ENCODE results near the gene VWA8. TPM values are rescaled to one million over a fixed set of nuclear protein-coding genes. Genes with fewer than 3 reads are reported as not detected.

The VWA8 gene
- total RNA-seq, 1 donor from 2014 or later: 15.8 TPM

DNA sequence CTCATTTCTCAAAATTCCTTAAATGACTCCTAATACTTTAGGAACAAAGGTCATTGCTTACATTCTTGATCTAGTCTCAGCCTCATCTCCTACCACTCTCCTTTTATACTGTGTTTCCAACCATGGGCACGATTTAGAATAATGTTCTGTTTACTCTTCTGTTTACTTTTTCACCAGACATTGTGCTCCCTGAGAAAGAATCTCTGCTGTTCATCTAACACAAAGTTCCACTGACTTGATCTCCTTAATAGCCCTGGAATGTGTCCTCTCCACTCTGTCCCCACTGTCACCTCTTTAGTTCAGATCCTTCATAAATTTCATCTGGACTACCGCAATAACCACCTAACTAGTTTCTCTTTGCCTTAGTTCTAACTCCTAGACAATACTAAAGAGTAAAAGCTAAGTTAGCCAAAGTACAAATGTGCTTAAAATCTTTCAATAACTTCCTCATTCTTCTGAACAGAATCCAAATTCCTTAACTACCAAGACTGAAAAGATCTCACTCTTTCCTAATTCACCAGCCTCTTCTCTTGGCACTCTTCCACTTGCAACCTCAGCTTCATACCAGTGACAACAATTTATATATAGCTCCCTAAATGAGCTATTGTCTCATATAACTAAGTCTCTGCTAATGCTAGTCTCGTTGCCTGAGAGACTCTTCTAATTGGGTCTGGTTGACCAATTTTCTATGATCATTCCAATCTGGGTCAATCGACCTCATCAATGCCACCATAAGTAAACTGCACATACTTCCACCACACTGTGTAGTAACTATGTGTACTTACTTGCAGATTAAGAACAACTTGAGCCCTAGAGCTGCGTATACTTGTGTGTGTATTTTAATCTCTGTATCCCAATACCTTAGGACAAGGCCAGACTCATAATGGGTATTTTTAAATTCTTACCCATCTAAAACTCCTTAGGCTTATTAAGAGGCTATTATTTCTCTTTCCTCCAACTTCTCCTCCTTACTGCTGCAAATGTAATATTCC, 179.9 kb downstream of the VWA8 start:
- TF ChIP-seq, protein P1, sequence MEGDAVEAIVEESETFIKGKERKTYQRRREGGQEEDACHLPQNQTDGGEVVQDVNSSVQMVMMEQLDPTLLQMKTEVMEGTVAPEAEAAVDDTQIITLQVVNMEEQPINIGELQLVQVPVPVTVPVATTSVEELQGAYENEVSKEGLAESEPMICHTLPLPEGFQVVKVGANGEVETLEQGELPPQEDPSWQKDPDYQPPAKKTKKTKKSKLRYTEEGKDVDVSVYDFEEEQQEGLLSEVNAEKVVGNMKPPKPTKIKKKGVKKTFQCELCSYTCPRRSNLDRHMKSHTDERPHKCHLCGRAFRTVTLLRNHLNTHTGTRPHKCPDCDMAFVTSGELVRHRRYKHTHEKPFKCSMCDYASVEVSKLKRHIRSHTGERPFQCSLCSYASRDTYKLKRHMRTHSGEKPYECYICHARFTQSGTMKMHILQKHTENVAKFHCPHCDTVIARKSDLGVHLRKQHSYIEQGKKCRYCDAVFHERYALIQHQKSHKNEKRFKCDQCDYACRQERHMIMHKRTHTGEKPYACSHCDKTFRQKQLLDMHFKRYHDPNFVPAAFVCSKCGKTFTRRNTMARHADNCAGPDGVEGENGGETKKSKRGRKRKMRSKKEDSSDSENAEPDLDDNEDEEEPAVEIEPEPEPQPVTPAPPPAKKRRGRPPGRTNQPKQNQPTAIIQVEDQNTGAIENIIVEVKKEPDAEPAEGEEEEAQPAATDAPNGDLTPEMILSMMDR (IDR thresholded peaks at IDR 0.05): no peak
- no peak for DNase-seq (ENCODE audit: extremely low spot score, unreplicated experiment)
- no peaks in the 10 kb centered on the region for H3K4me1 Mint-ChIP-seq (ENCODE audit: unreplicated experiment)
- peaks cover under 1% of the 10 kb centered on the region for H3K36me3 Mint-ChIP-seq (ENCODE audit: unreplicated experiment)
- H3K9me3 Mint-ChIP-seq (ENCODE audit: unreplicated experiment): no peaks in the 10 kb centered on the region
- H3K4me3 Mint-ChIP-seq (ENCODE audit: unreplicated experiment): no peak overlapping the region
- H3K27me3 Mint-ChIP-seq (ENCODE audit: unreplicated experiment): no peaks in the 10 kb centered on the region
- no peak overlapping the region for H3K27ac Mint-ChIP-seq (ENCODE audit: unreplicated experiment)

DNA sequence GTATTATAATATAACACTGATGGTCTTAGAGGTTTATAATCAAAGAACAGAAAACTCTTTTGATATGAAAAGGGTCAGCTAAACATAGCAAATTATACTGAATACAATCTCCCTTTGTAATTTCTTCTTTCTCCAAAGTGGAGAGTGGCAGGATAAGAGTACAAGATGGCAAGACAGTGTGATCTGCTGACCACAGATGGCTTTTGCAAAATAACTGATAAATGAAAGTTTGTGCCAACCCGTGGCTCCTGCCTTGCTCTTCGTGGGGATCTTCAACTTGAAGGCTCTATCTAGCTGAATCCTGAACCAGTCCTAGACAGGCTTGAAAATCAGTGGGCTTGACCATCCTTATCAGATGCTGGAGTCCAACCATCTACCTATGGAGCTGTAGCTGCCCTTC, 185.7 kb downstream of the VWA8 start:
- TF ChIP-seq, protein P1 (IDR thresholded peaks at IDR 0.05): no peak
- H3K36me3 Mint-ChIP-seq (ENCODE audit: unreplicated experiment): peaks cover 6% of the 10 kb centered on the region
- no peak overlapping the region for H3K4me3 Mint-ChIP-seq (ENCODE audit: unreplicated experiment)
- H3K4me1 Mint-ChIP-seq (ENCODE audit: unreplicated experiment): no peaks in the 10 kb centered on the region
- no peak for DNase-seq (ENCODE audit: extremely low spot score, unreplicated experiment)
- H3K9me3 Mint-ChIP-seq (ENCODE audit: unreplicated experiment): no peaks in the 10 kb centered on the region
- H3K27ac Mint-ChIP-seq (ENCODE audit: unreplicated experiment): no peak overlapping the region
- H3K27me3 Mint-ChIP-seq (ENCODE audit: unreplicated experiment): no peaks in the 10 kb centered on the region

DNA sequence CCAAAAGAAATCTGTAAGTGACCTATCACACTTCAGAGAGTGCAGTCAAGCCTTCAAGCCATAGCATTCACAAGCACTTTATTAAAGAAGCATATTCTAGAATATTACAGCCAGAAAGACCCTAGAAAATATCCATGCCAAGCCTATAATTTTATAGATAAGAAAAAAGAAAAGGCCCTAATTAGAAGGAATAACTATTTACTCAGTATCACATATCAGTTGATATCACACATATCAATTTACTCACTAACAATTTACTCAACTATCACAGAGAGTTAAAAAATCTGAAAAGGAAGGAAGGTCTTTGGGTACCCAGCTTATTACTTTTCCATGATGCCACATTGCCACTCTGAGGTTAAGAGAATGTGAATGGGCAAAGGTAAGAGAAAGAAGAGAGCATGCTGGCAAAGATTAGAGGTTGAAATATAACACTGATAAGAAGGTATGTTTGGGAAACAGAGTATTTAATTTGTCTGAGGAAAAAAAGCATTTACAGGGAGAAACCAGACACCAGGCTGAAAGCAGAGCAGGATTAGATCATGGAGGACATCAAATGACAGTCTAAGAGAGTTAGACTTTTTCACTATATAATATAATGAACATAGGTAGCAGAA, 186.2 kb downstream of the VWA8 start:
- H3K27ac Mint-ChIP-seq (ENCODE audit: unreplicated experiment): no peak overlapping the region
- H3K36me3 Mint-ChIP-seq (ENCODE audit: unreplicated experiment): peaks cover 6% of the 10 kb centered on the region
- DNase-seq (ENCODE audit: extremely low spot score, unreplicated experiment): no peak
- no peak overlapping the region for H3K4me3 Mint-ChIP-seq (ENCODE audit: unreplicated experiment)
- no peaks in the 10 kb centered on the region for H3K4me1 Mint-ChIP-seq (ENCODE audit: unreplicated experiment)
- H3K27me3 Mint-ChIP-seq (ENCODE audit: unreplicated experiment): no peaks in the 10 kb centered on the region
- no peaks in the 10 kb centered on the region for H3K9me3 Mint-ChIP-seq (ENCODE audit: unreplicated experiment)
- TF ChIP-seq, protein P1 (IDR thresholded peaks at IDR 0.05): no peak

DNA sequence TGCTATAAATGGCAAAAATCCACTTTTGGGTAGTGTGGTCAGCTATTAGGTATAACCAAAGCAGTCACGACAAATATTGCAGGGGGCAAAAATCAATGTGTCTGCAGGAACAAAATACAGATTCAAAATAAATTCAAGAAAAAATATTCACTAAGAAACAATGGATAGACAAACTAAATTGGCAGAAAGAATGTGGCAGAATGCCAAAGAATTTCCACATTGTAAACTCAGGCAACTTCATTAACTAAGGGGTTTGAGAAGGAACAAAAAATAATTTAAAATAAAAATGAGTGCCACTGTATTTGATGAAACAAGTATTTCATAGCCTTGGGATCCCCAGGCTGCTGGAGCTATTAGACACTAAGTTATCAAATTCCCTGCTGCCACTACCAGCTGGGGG, 193.1 kb downstream of the VWA8 start:
- no peak overlapping the region for H3K27ac Mint-ChIP-seq (ENCODE audit: unreplicated experiment)
- TF ChIP-seq, protein P1 (IDR thresholded peaks at IDR 0.05): no peak
- DNase-seq (ENCODE audit: extremely low spot score, unreplicated experiment): no peak

DNA sequence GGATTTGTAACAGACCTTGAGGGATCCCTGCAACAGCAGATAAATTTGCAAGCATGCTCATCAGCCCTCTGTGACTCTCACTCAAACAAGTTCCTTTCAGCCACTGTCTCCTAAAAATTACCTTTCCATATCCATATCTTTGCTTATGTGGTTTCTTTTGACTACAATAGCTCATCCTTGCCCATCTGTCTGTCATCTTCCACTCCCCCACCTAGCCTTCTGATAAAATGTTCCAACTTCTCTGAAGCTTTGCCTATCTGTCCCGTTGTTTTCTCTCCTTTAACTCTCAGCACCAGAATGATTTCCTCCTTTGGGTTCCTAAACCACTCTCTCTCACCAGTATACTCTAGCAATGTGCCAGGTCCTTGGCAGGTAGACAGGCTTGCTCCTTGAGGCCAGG, 194.5 kb downstream of the VWA8 start:
- Mint-ChIP-seq H3K36me3 (ENCODE audit: unreplicated experiment) (peaks cover 2% of the 10 kb centered on the region), H3K27ac (ENCODE audit: unreplicated experiment) (no peak overlapping the region), H3K4me3 (ENCODE audit: unreplicated experiment) (no peak overlapping the region), H3K9me3 (ENCODE audit: unreplicated experiment) (no peaks in the 10 kb centered on the region), H3K27me3 (ENCODE audit: unreplicated experiment) (no peaks in the 10 kb centered on the region), H3K4me1 (ENCODE audit: unreplicated experiment) (peaks cover 5% of the 10 kb centered on the region)
- TF ChIP-seq, protein P1 (IDR thresholded peaks at IDR 0.05): no peak
- no peak for DNase-seq (ENCODE audit: extremely low spot score, unreplicated experiment)

More for the DNA sequence above, 193.1 kb downstream of the VWA8 start:
- no peak overlapping the region for H3K4me3 Mint-ChIP-seq (ENCODE audit: unreplicated experiment)
- H3K27me3 Mint-ChIP-seq (ENCODE audit: unreplicated experiment): no peaks in the 10 kb centered on the region
- no peaks in the 10 kb centered on the region for H3K9me3 Mint-ChIP-seq (ENCODE audit: unreplicated experiment)
- H3K4me1 Mint-ChIP-seq (ENCODE audit: unreplicated experiment): peaks cover 5% of the 10 kb centered on the region
- peaks cover 2% of the 10 kb centered on the region for H3K36me3 Mint-ChIP-seq (ENCODE audit: unreplicated experiment)
